ENCODE results near the gene AMY1C. TPM values are rescaled to one million over a fixed set of nuclear protein-coding genes. Genes with fewer than 3 reads are reported as not detected.

The AMY1C gene
- total RNA-seq, 1 experiment from 2014 or later, result not detected

- TF ChIP-seq FOXP1 (CRISPR knock-in tag; IDR thresholded peaks at IDR 0.05; ENCODE audit: borderline replicate concordance) (no peak), MLX (CRISPR knock-in tag; IDR thresholded peaks at IDR 0.05) (no peak), ELF4 (CRISPR knock-in tag; IDR thresholded peaks at IDR 0.05; ENCODE audit: low read depth) (no peak)
Observed at GRCh38 chr1:103779932-103780331, 30.2 kb downstream of the AMY1C start (continued).

GRCh38 chr1:103783944-103784377 lies 34.3 kb downstream of the AMY1C start:
- no peak overlapping the region for H3K4me3 Mint-ChIP-seq
- ChIA-PET POLR2A (no interaction called here), CTCF (no interaction called here)
- DNase-seq (ENCODE audit: low spot score), result no peak
- no peaks in the 10 kb centered on the region for H3K9me3 Mint-ChIP-seq
- H3K36me3 Mint-ChIP-seq, result no peaks in the 10 kb centered on the region
- no peaks in the 10 kb centered on the region for H3K27me3 Mint-ChIP-seq (ENCODE audit: low read depth)
- ATAC-seq, result no peak
- no peaks in the 10 kb centered on the region for H3K4me1 Mint-ChIP-seq
- TF ChIP-seq TEAD1 (CRISPR knock-in tag; IDR thresholded peaks at IDR 0.05), result no peak
- TF ChIP-seq USF2 (CRISPR knock-in tag; IDR thresholded peaks at IDR 0.05), result no peak
- TF ChIP-seq SOX15 (CRISPR knock-in tag; IDR thresholded peaks at IDR 0.05), result no peak
- TF ChIP-seq NR2C2 (CRISPR knock-in tag; IDR thresholded peaks at IDR 0.05), result no peak
- no peak for TF ChIP-seq ZNF396 (CRISPR knock-in tag; IDR thresholded peaks at IDR 0.05; ENCODE audit: borderline replicate concordance)
- TF ChIP-seq ZNF219 (CRISPR knock-in tag; IDR thresholded peaks at IDR 0.05; ENCODE audit: borderline replicate concordance), result no peak
- no peak for TF ChIP-seq ATF2 (CRISPR knock-in tag; IDR thresholded peaks at IDR 0.05; ENCODE audit: borderline replicate concordance, low read depth)
- TF ChIP-seq ERG (CRISPR knock-in tag; IDR thresholded peaks at IDR 0.05), result no peak
- no peak for TF ChIP-seq AR (CRISPR knock-in tag; IDR thresholded peaks at IDR 0.05)
- no peak for TF ChIP-seq CREB1 (CRISPR knock-in tag; IDR thresholded peaks at IDR 0.05)
- no peak for TF ChIP-seq SMAD4 (CRISPR knock-in tag; IDR thresholded peaks at IDR 0.05)
- TF ChIP-seq ZBTB21 (CRISPR knock-in tag; IDR thresholded peaks at IDR 0.05; ENCODE audit: borderline replicate concordance), result no peak
- no peak for TF ChIP-seq ZNF532 (CRISPR knock-in tag; IDR thresholded peaks at IDR 0.05; ENCODE audit: borderline replicate concordance)
- TF ChIP-seq ATF1 (CRISPR knock-in tag; IDR thresholded peaks at IDR 0.05), result no peak
- no peak for TF ChIP-seq GTF2I (CRISPR knock-in tag; conservative IDR thresholded peaks at IDR 0.05)
- TF ChIP-seq GRHL2 (CRISPR knock-in tag; IDR thresholded peaks at IDR 0.05; ENCODE audit: insufficient replicate concordance, severe bottlenecking), result no peak
- no peak overlapping the region for H3K27ac Mint-ChIP-seq

All from WTC11 (cell line).